Loucy (cell line): ENCODE data around the gene NNAT.
"Not testable (repeated sequence)": the region's sequence is repeated elsewhere in the genome, so short reads cannot be mapped to it uniquely, and the experiment has no call there.

ENCODE experiments used
- H2AFZ ChIP-seq: fragments of 200-600 bp; sonication (generic); 2 replicates; pipeline ENCODE4 v1.6.0; 2016; ENCODE audit warnings: antibody characterized with exemption, mild to moderate bottlenecking, low read length, moderate library complexity
- H3F3A ChIP-seq: fragments of 200-600 bp; 2 replicates; pipeline ENCODE4 v1.6.0; 2016; ENCODE audit warnings: antibody characterized with exemption, low read depth, mild to moderate bottlenecking
- H3K27me3 ChIP-seq: fragments of 200-600 bp; sonication (generic); 2 replicates; pipeline ENCODE4 v1.6.1; 2014; ENCODE audit warnings: low read length, mild to moderate bottlenecking; ENCODE audit not compliant: insufficient read depth, poor library complexity, severe bottlenecking
- H3K36me3 ChIP-seq: fragments of 200-600 bp; sonication (generic); 2 replicates; pipeline ENCODE4 v1.6.1; 2016; ENCODE audit warnings: low read length; ENCODE audit not compliant: insufficient read depth
- H3K4me1 ChIP-seq: fragments of 200-600 bp; sonication (generic); 2 replicates; pipeline ENCODE4 v1.5.1; 2014; ENCODE audit warnings: low read length, mild to moderate bottlenecking; ENCODE audit not compliant: insufficient read depth, poor library complexity, severe bottlenecking
- H3K4me2 ChIP-seq: fragments of 200-600 bp; sonication (generic); 2 replicates; pipeline ENCODE4 v1.6.0; 2014; ENCODE audit warnings: antibody characterized with exemption, low read length, low read depth, mild to moderate bottlenecking; ENCODE audit not compliant: poor library complexity, severe bottlenecking
- H3K4me3 ChIP-seq: fragments of 200-600 bp; sonication (generic); 2 replicates; pipeline ENCODE4 v1.5.1; 2014; ENCODE audit warnings: low read length, mild to moderate bottlenecking, mixed read lengths; ENCODE audit not compliant: poor library complexity, severe bottlenecking
- H3K79me2 ChIP-seq: fragments of 200-600 bp; sonication (generic); 2 replicates; pipeline ENCODE4 v1.6.1; 2014; ENCODE audit warnings: low read length; ENCODE audit not compliant: insufficient read depth
- H3K9ac ChIP-seq: fragments of 200-600 bp; sonication (generic); 2 replicates; pipeline ENCODE4 v1.6.0; 2014; ENCODE audit warnings: mild to moderate bottlenecking, low read depth, low read length, moderate library complexity; ENCODE audit not compliant: poor library complexity, severe bottlenecking
- H3K9me2 ChIP-seq: fragments of 200-600 bp; sonication (generic); replicated peaks from 2 replicates; pipeline ENCODE4 v1.6.1; 2016; ENCODE audit warnings: low read depth, low read length, mixed read lengths
- H3K9me3 ChIP-seq: fragments of 200-600 bp; sonication (generic); 2 replicates; pipeline ENCODE4 v1.6.1; 2014; ENCODE audit warnings: mild to moderate bottlenecking, antibody characterized with exemption, low read length, low read depth; ENCODE audit not compliant: insufficient read depth
- H4K20me1 ChIP-seq: fragments of 200-600 bp; sonication (generic); 2 replicates; pipeline ENCODE4 v1.6.0; 2014; ENCODE audit warnings: antibody characterized with exemption, low read length, mild to moderate bottlenecking; ENCODE audit not compliant: insufficient read depth, poor library complexity, severe bottlenecking
- CTCF ChIP-seq: fragments of 200-600 bp; sonication (generic); conservative IDR thresholded peaks from 2 replicates; pipeline ENCODE4 v1.5.1; 2014; ENCODE audit warnings: mild to moderate bottlenecking, antibody characterized with exemption, low read length
- EZH2phosphoT487 ChIP-seq: fragments of 200-600 bp; IDR thresholded peaks from 2 replicates; pipeline ENCODE4 v1.6.1; 2018; ENCODE audit warnings: antibody characterized with exemption, mild to moderate bottlenecking, moderate library complexity, borderline replicate concordance

Gene NNAT

GRCh38 chr20:37538003-37538402 is 17.0 kb downstream of the NNAT start:
- Histone ChIP-seq H4K20me1 (no peaks in the 10 kb centered on the region), H3K36me3 (no peaks in the 10 kb centered on the region), H3K9ac (no peak overlapping the region), H3K79me2 (no peaks in the 10 kb centered on the region), H3K9me3 (no peaks in the 10 kb centered on the region), H3K27me3 (no peaks in the 10 kb centered on the region), H2AFZ (no peak overlapping the region), H3K4me3 (no peak overlapping the region), H3F3A (no peaks in the 10 kb centered on the region), H3K4me2 (no peak overlapping the region), H3K4me1 (peaks cover 50% of the 10 kb centered on the region), H3K9me2 (no peaks in the 10 kb centered on the region)
- TF ChIP-seq EZH2phosphoT487 (no peak), CTCF (no peak)

- peaks cover 60% of the 10 kb centered on the region for H3K4me1 ChIP-seq
- H2AFZ ChIP-seq: no peak overlapping the region
- no peak overlapping the region for H3K9ac ChIP-seq
- no peaks in the 10 kb centered on the region for H3K9me2 ChIP-seq
- H3K36me3 ChIP-seq: no peaks in the 10 kb centered on the region
- peak overlapping the region; percentile 68 for H3K4me2 ChIP-seq
- no peaks in the 10 kb centered on the region for H3K9me3 ChIP-seq
- no peaks in the 10 kb centered on the region for H3F3A ChIP-seq
- H3K27me3 ChIP-seq: no peaks in the 10 kb centered on the region
- H3K4me3 ChIP-seq: no peak overlapping the region
- H3K79me2 ChIP-seq: no peaks in the 10 kb centered on the region
- H4K20me1 ChIP-seq: no peaks in the 10 kb centered on the region
- no peak for TF ChIP-seq CTCF
- no peak for TF ChIP-seq EZH2phosphoT487
These were observed 18.4 kb downstream of the NNAT start for GRCh38 chr20:37539424-37539823.

GRCh38 chr20:37540001-37540400 is 19.0 kb downstream of the NNAT start:
- H3K27me3 ChIP-seq: no peaks in the 10 kb centered on the region
- peaks cover 55% of the 10 kb centered on the region for H3K4me1 ChIP-seq
- H3K4me3 ChIP-seq: peak overlapping the region; percentile 29
- no peaks in the 10 kb centered on the region for H3F3A ChIP-seq
- no peak overlapping the region for H2AFZ ChIP-seq
- H3K9ac ChIP-seq: peak overlapping the region; percentile 4
- H3K4me2 ChIP-seq: peak overlapping the region; percentile 68
- no peaks in the 10 kb centered on the region for H3K9me2 ChIP-seq
- no peaks in the 10 kb centered on the region for H4K20me1 ChIP-seq
- H3K79me2 ChIP-seq: no peaks in the 10 kb centered on the region
- H3K9me3 ChIP-seq: no peaks in the 10 kb centered on the region
- no peaks in the 10 kb centered on the region for H3K36me3 ChIP-seq
- TF ChIP-seq EZH2phosphoT487: no peak
- TF ChIP-seq CTCF: no peak

GRCh38 chr20:37540838-37541237 is 19.8 kb downstream of the NNAT start:
- H3K4me1 ChIP-seq: peaks cover 48% of the 10 kb centered on the region
- H3K79me2 ChIP-seq: not testable (repeated sequence)
- peak overlapping the region; percentile 68 for H3K4me2 ChIP-seq

More at GRCh38 chr20:37540838-37541237, 19.8 kb downstream of the NNAT start:
- H3K27me3 ChIP-seq, H3K36me3 ChIP-seq, H3K9me2 ChIP-seq, H2AFZ ChIP-seq, H4K20me1 ChIP-seq, H3F3A ChIP-seq, H3K9me3 ChIP-seq: not testable (repeated sequence)
- H3K9ac ChIP-seq: peak overlapping the region; percentile 34
- peak overlapping the region; percentile 57 for H3K4me3 ChIP-seq
